HG03039 (cell line): ENCODE results near the gene ROR2.
"Not testable (repeated sequence)": the region's sequence is repeated elsewhere in the genome, so short reads cannot be mapped to it uniquely, and the experiment has no call there.

Source experiments
- ATAC-seq: cut with Tn5 transposase; IDR thresholded peaks from one replicate; pipeline ENCODE4 v1.9.1; 2021; ENCODE audit warnings: mild to moderate bottlenecking, moderate library complexity; ENCODE audit not compliant: unreplicated experiment

Gene ROR2

DNA sequence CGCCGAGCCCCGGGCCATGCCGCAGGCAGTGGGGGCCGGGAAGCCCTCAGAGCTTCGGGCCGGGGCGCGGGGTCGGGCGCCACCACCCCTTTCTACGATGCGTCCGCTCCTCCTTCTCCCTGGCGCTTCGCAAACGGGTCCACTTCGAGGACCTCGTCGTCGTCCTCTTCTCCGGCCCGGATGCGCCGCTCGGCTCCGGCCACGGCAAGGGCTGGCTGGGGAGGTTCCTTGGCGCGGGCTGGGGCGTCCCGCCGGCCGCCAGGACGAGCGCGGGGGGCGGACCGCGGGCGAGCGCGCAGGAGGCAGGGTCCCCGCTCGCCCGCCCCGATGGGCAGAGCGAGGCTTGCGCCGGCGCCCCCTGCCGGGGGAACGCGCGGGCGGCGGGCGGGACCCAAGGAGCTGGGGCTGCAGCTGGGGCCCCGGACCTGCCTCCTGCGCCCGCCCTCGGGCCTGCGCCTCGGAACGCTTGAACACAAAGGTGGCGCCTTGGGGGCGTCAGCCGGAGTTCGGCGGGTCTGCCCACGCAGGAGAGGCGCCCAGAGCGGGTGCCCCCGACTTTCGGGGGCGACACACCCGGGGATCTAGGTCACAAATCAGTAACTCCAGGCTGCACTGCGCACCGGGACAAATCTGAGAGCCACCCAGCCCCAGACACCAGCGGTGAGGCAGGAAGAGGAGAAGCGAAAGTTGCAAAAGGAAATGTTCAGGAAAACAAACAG, at the start of gene ROR2:
Gene ROR2, minus strand, starts transcription at position 283 of the 719 bp plus-strand sequence.
- ATAC-seq, result no peak

DNA sequence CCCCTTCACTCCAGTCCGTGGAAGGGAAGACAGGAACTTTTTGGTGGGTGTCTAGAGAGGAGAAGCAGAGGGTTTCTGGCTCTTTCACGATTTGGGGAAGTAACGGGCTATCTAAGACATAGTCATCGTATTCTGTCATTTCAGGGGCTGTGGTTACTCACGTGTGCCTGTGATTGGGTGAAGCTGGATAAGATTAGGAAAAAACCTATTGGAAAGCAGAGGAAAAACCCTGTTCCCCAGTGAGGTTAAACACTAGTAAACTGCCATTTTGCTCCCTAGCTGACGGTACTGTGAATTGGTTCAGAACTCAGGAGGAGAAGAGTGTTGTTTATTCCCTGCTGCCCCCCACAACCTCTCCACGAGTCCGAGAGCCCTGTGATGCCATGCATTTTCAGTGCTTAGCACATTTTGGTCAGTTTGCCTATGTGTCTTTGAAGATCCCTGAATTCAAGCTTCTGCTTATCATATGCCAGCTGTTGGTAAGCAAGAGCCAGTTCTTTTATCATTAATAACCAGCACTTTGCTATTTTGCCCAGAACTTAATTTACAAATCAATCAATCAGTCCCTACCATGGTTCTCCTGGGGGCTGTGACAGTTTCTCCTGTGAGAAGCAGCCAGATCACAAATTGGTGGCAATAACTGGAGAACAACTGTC, 45.1 kb upstream of the ROR2 start:
- ATAC-seq, result no peak

GRCh38 chr9:91994422-91994821, 44.4 kb upstream of the ROR2 start:
- ATAC-seq, result no peak

DNA sequence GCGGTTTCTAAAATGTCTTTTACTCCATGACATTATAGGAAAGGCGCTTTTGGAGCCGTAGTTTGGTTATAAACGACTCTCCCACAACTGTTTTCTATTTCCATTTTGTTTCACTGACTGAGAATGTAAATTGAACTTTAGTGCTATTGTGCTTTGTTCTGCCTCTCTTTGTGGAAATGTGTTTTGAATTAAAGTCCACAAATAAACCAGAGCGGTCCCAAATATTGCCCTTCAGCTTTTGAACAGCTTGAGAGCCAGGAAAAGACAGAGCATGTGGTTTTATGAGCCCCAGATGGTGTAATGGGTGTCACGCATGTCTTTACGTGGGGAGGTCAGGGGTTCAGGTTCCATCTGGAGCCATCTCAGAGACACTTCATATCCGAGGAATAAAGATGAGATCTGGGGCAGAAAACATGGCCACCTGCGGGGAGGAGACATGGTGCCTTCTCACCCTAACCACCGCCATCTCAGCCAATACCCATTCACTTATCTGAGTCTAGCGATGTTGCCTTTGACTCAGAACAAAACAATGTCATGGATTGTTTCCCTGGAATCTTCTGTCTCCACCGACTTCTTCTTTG, 42.5 kb upstream of the ROR2 start:
- ATAC-seq, result no peak

DNA sequence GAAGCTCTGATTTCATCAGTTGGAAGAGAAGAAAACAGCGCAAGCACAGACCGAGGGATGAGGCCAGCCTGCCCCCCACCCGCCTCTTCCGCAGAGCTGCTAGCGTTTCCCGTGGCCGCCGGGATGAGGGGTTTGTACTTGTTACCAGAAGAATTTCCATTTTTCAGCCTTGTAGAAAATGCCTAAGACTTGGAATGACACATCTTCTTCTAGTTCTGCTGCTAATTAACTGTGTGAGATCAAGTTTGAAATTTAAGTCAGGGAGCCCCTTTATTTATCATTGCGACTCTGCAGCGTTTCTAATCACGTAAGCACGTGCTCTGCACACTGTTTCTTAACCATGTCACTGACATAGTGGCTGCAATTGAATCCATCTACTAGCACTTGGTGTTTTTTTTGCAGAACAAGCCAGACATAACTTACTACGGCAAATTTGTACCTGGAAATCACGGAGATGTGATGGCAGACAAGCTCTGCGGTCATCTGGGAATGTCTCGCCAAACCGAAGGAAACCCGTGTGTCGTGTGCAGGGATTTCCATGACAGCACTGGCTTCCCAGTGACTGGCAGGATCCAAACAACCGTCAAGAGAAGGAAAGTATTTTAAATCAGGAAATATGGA, 41.8 kb upstream of the ROR2 start:
- ATAC-seq, result no peak

DNA sequence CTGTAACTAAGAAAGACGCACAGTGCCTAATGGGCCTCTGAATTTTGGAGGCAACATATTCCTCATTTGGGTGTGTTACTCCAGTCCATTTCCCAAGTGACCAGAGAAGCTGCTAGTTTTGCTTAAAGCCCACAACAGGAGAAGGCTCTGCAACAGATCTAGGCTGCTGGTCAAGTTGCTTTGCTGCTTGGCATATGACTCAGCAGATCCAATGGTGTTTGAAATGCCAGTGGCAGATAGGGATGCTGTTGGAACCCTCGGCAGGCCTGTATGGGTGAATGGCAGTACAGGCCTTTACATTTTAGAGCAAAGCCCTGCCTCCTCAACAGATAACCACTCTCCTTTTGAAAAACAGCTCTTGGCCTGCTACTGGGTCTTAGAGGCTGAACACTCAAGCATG, 36.2 kb upstream of the ROR2 start:
- no peak for ATAC-seq

DNA sequence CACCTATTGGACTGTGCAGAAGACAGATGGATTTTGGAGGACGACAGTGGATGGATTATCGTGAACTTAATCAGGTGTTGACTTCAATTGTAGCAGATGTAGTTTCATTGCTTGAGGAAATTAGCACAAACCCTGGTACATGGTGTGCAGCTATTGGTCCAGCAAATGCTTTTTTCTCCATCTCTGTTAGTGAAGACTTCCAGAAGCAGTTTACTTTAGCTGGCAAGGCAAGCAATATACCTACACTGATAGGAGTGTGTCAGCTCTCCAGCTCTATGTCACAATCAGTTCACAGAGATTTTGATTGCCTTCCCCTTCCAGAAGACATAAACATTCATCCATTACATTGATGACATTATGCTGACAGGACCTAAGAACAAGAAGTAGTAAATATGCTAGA, 35.7 kb upstream of the ROR2 start:
- ATAC-seq, result no peak

DNA sequence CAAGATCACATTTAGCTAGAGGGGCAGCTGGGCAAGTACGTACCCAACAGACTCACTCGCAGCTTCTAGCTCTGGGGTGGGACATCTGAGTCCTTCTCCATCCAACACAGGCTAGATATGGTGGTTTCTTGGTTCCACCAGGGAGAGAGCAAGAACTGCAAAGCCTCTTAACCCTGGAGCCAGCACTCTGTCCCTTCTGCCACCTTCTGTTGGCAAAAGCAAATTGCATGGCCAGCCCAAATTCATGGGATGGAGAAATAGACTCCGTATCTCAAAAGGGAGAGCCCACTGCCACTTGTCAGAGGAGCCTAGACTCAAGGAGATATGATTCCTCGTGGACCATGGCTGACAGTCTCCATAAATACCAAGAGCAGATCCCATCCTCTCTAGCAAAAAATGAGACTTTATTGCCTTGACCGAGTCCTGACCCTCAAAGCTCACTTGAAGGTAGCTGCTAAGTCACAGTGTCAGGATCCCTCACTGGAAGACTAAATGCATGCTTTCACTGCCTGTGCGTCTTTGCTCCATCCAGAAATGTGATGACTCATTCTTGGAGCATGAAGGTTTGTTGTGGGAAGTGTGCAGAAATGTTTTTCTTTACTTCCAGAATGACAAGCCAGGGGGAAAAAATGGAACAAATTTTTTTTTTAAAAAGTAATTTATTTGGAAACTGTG, 28.8 kb upstream of the ROR2 start:
- no peak for ATAC-seq

DNA sequence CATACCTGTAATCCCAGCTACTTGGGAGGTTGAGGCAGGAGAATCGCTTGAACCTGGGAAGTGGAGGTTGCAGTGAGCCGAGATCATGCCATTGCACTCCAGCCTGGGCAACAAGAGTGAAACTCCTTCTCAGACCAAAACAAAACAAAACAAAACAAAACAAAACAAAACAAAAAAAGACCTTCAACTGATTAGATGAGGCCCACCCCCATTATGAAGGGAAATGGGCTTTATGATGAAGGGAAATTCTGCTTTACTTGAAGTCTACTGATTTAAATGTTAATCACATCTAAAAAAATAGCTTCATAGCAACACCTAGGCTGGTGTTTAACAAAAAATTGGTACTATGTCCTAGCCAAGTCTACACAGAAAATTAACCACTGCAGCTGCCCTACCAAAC, 25.2 kb upstream of the ROR2 start:
- ATAC-seq, result not testable (repeated sequence)

DNA sequence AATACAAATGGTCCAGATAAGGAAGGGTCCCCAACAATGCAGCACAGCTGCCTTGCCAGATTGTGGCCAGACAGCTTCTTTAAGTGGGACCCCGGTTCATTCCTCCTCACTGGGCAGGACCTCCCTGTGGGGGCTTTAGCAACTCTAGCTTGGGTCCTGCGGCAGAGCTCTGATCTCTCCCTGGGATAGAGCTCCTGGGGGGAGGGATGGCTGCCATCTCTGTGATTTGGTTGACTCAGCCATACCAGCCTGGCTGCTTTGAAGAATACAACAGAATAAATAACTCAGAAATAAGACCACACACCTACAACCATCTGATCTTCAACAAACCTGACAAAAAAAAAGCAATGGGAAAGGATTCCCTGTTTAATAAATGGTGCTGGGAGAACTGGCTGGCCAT, 22.7 kb upstream of the ROR2 start:
- ATAC-seq, result no peak

- ATAC-seq, result no peak
Observed at GRCh38 chr9:91972076-91972626, 22.1 kb upstream of the ROR2 start.

- no peak for ATAC-seq
Observed at GRCh38 chr9:91967259-91967658, 17.2 kb upstream of the ROR2 start.

DNA sequence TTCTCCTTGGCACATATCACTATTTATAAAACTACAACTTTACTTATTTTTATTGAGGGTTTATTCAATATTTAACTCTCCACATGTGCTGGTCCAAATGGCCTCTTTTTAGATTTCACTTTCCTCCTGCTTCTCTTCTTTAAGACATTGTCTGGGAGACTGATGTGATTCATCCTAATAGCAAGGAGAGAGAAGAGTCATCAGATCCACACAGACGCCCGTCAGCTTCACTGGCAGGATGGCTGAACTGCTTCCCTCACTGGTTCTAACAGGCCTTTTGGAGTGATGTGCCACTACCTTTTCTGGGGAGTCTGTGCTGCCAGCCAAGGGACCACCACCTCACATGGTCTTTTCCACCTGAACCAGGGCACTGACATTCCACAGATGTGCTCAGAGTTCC, 16.5 kb upstream of the ROR2 start:
- ATAC-seq, result no peak

GRCh38 chr9:91963711-91964240, 13.7 kb upstream of the ROR2 start:
- no peak for ATAC-seq

DNA sequence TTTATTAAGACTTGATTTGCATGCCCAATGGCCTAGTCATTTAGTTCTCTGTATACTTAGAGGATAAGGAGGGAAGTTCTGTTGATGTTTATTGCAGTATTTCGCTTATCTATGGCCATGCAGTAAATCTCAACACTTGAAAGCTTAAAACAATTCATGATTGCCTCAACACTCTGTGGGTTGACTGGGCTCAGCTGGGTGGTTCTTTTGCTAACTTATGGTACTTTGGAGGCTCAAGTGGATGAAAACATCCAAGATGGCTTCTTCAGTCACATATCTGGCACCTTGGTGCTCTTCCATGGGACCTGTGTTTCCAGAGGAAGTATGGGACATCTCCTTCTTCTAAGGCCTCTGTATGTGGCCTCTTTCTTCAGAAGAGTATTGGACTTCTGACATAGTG, 10.3 kb upstream of the ROR2 start:
- no peak for ATAC-seq

DNA sequence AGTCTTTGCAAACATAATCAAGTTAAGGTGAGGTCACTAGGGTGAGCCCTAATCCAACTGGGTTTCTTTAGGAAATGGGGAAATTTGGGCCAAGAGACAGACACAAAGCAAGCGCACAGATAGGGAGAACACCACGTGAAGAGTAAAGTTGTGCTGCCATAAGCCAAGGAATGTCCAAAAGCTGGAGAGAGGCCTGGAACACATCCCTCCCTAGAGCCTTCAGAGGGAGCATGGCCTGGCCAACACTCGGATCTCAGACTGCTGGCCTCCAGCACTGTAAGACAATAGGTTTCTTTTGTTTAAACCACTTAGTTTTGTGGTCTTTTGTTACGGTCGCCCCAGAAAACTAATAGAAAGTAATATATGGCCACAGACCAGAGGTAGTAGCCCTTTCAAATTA, 8.1 kb upstream of the ROR2 start:
- no peak for ATAC-seq

DNA sequence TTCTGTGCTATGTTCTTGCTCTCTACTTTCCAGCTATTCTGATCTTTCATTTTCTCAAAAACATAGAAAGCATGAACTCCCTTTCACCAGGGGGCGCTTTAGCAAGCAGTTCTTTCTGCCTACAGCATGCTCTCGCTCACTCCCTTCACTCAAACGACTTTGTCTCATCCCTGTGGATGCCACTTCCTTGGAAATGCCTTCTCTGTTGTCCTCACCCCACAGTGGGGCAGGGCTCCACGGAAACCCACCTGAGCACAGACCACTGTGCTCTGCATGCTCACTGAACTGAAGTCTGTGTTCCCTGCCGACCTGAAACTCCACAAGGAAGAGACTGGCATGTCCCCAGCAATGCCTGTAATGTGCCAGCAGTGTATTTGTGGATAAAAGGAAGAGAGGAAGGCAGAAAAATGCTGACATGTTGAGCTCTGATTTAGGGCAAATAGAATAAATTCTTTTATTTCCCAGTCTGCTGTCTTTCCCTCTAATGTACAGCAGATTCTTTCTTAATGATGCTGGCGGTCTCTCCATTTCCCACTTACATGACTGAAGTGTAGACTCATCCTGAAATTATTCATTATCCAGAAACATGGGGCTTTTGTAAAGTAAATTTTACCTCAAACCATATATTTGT, 4.9 kb upstream of the ROR2 start:
- no peak for ATAC-seq

DNA sequence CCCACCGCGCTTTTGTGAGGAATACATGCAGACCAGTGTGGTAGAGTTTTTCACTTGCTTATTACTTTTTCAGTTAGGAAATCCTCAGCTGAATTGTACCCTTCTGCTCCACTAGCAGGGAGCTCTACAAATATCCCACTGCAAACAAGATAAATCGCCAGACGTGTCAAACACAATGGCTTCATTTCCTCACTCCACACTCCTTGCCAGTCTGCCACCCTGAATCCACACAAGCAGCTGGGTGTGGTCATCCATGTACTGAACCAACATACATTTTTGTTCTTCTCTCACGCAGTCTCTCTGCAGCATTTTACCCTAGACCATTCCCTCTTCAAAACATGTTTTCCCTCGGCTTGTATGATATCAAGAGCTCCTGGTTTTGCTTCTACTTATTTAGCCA, 3.7 kb upstream of the ROR2 start:
- no peak for ATAC-seq

GRCh38 chr9:91951944-91952520, 2.0 kb upstream of the ROR2 start:
- no peak for ATAC-seq

DNA sequence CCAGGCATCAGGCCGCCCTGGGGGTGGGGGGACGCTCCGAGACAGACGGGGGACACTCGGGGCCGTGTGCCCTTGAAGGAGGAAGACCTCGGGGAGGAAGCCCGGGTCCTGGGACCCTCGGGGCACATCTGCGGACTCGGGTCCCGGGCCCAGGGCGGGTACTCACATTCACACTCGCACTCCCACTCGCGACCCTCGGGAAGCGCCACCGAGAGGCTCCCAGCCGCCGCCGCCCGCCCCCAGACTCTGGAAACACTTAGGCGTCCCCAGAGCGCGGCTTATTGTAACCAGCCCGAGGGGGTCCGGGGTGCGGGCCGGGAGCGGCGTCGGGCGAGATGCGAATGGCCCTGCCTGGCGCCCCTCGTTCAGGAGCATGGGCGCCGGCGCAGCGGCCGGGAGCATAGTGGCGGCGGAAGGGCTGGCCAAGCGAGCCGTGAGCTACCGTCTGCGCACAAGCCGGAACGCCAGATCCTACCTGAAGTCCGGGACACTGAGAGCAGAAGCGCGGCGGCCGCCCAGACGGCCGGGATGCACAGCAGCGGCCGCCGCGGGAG, 559 bp downstream of the ROR2 start:
- no peak for ATAC-seq
